ENCODE data around the gene TIMM22. TPM values are rescaled to one million over a fixed set of nuclear protein-coding genes. Genes with fewer than 3 reads are reported as not detected.

Gene TIMM22
- polyA plus RNA-seq, 1 donor from 2014 or later: 21.2 TPM

GRCh38 chr17:1002771-1003555, 6.0 kb downstream of the TIMM22 start:
- Mint-ChIP-seq H3K9me3 (no peaks in the 10 kb centered on the region), H3K27ac (peak overlapping the region in 1 of 3 donors; percentile 3), H3K4me1 (peaks cover 4 to 12% (median 8%) of the 10 kb centered on the region in 3 donors), H3K36me3 (no peaks in the 10 kb centered on the region), H3K4me3 (no peak overlapping the region), H3K27me3 (no peaks in the 10 kb centered on the region)

DNA sequence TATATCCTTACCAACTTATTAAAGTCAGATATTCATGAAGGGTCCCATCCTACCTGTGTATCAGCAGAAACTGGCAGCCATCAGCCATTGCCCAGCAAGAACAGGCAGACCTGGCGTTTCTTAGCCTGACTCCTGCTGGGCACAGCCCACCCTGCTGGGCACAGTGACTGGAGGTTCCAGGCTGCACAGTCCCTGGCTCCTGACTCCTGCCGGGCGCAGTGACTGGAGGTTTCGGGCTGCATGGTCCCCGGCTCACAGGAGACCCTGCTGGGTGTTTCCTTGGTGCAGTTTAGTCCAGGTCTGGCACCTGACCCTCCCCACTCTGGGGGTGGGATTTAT, 6.7 kb downstream of the TIMM22 start:
- Mint-ChIP-seq H3K4me1 (peaks cover 3 to 7% (median 4%) of the 10 kb centered on the region in 3 donors), H3K4me3 (no peak overlapping the region), H3K9me3 (no peaks in the 10 kb centered on the region), H3K36me3 (no peaks in the 10 kb centered on the region), H3K27me3 (no peaks in the 10 kb centered on the region), H3K27ac (no peak overlapping the region)

DNA sequence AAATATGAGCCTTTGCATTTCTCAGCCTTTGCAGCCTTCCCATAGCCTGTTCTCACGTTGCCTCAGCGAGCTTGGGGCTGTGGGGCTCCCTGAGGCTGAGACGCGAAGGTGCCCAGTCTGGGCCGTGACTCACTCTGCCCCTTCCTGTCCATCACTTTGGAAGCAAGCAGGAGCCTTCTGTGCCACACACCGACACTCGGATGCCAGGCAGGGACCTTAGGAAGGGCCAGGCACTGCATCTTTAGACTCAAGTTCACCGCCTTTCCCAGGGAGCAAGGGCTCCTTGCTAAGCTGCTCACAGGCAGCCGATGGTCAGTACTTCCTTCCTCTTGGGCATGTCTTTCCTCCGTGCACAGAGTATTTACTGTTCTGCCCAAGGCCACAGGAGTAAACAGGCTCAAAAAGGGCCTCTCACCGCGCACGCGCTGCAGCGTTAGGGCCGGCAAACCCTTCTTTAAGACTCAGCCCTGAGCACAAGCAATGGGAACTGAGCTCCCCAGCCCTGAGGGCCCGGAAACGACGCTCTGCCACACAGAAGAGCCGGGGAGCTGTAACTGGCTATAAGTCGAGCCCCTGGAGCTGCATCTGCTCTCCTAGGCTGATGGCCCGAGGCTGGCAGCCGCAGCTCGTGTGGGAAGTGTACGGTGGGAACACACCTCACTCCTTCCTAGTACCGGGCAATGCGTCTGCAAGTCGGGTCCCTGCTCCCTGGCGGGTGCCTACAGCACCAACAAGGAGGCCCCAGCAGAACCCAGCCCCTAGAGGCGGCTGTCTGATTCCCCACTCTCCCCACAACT, 7.2 kb downstream of the TIMM22 start:
- Mint-ChIP-seq H3K27ac (no peak overlapping the region), H3K27me3 (no peaks in the 10 kb centered on the region), H3K9me3 (no peaks in the 10 kb centered on the region), H3K36me3 (no peaks in the 10 kb centered on the region), H3K4me3 (no peak overlapping the region), H3K4me1 (peaks cover 1 to 3% (median 2%) of the 10 kb centered on the region in 3 donors)

GRCh38 chr17:1004769-1005295, 7.9 kb downstream of the TIMM22 start:
- no peak overlapping the region for H3K4me3 Mint-ChIP-seq
- peaks cover 0 to 2% (median 1%) of the 10 kb centered on the region in 3 donors for H3K4me1 Mint-ChIP-seq
- H3K9me3 Mint-ChIP-seq: no peaks in the 10 kb centered on the region
- H3K36me3 Mint-ChIP-seq: no peaks in the 10 kb centered on the region
- no peaks in the 10 kb centered on the region for H3K27me3 Mint-ChIP-seq
- no peak overlapping the region for H3K27ac Mint-ChIP-seq

DNA sequence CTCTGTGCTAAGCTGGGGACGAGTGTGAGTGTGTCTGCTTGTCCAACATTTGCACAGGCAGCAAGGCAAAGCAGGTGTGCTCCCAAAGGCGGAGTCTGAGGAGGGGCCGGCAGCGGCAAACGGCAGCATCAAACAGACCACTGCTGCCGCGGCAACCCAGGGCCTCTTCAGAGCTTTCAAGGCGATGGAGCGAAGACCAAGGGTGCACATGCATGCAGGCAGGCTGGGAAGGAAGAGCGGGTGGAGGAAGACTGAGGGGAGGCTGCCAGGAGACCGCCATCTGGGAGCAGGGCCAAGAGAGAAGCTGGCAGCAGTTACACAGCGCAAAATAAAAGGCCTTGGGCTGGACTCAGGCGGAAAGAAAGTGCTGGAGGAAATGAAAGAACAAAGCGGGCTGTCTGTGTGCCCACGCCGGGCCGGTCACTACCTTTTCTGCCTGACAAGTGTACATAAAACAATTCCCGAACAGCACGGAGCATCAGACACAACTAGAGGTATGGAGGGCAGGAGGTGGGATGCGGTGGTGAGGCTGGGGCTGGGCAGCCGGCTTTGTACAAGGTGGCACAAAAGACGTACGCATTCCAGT, 8.5 kb downstream of the TIMM22 start:
- Mint-ChIP-seq H3K4me1 (peaks cover 0 to 2% (median 1%) of the 10 kb centered on the region in 3 donors), H3K27ac (peak overlapping the region in 1 of 3 donors; percentile 32), H3K9me3 (no peaks in the 10 kb centered on the region), H3K27me3 (no peaks in the 10 kb centered on the region), H3K4me3 (peak overlapping the region in 1 of 4 donors; percentile 75), H3K36me3 (no peaks in the 10 kb centered on the region)

GRCh38 chr17:1006054-1006453, 9.1 kb downstream of the TIMM22 start:
- H3K27ac Mint-ChIP-seq: peak overlapping the region in 1 of 3 donors; percentile 32
- H3K4me3 Mint-ChIP-seq: no peak overlapping the region
- H3K9me3 Mint-ChIP-seq: no peaks in the 10 kb centered on the region
- peaks cover 0 to 2% (median 1%) of the 10 kb centered on the region in 3 donors for H3K4me1 Mint-ChIP-seq
- H3K36me3 Mint-ChIP-seq: no peaks in the 10 kb centered on the region
- no peaks in the 10 kb centered on the region for H3K27me3 Mint-ChIP-seq

GRCh38 chr17:1007310-1008007, 10.5 kb downstream of the TIMM22 start:
- no peaks in the 10 kb centered on the region for H3K9me3 Mint-ChIP-seq
- H3K4me1 Mint-ChIP-seq: peaks cover 0 to 2% (median 0%) of the 10 kb centered on the region in 3 donors
- no peaks in the 10 kb centered on the region for H3K36me3 Mint-ChIP-seq
- no peak overlapping the region for H3K4me3 Mint-ChIP-seq
- no peaks in the 10 kb centered on the region for H3K27me3 Mint-ChIP-seq
- no peak overlapping the region for H3K27ac Mint-ChIP-seq

DNA sequence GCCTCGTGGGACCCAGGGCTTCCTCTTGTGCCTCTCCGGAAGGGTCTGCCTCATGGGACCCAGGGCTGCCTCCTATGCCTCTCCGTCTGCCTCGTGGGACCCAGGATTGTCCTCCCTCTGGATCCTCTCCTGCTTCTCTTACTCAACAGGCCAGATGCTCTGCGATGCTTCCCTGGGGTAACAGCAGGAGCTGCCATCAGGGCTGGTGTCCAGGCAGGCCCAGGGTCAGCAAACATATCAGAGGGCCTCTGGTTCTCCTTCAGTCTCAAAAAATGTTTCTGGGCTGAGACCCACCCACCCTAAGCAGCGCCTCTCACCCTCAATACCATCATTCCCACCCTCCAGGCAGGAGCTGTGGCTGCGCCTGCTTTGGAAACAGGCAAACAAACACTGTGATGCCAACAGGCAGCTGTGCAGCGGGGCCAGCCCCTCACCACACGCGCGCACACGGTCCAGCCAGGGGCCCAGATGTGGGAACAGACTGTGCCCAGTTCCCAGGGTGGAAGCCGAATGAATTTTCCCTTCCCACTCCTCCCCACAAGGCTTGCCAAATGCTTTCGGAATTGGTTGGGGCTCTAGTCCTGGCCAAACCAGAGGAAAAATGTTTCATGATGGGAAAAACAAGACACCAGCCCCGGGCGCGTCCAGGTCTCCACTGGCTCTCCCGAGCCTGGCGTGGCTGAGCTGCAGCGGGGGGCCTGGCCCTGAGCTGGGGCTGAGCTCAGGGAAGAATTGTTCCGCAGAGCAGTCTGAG, 11.3 kb downstream of the TIMM22 start:
- H3K27me3 Mint-ChIP-seq: no peaks in the 10 kb centered on the region
- H3K27ac Mint-ChIP-seq: peak overlapping the region in 1 of 3 donors; percentile 78
- H3K9me3 Mint-ChIP-seq: no peaks in the 10 kb centered on the region
- H3K4me1 Mint-ChIP-seq: peaks cover 0 to 2% (median 0%) of the 10 kb centered on the region in 3 donors
- no peaks in the 10 kb centered on the region for H3K36me3 Mint-ChIP-seq
- no peak overlapping the region for H3K4me3 Mint-ChIP-seq

DNA sequence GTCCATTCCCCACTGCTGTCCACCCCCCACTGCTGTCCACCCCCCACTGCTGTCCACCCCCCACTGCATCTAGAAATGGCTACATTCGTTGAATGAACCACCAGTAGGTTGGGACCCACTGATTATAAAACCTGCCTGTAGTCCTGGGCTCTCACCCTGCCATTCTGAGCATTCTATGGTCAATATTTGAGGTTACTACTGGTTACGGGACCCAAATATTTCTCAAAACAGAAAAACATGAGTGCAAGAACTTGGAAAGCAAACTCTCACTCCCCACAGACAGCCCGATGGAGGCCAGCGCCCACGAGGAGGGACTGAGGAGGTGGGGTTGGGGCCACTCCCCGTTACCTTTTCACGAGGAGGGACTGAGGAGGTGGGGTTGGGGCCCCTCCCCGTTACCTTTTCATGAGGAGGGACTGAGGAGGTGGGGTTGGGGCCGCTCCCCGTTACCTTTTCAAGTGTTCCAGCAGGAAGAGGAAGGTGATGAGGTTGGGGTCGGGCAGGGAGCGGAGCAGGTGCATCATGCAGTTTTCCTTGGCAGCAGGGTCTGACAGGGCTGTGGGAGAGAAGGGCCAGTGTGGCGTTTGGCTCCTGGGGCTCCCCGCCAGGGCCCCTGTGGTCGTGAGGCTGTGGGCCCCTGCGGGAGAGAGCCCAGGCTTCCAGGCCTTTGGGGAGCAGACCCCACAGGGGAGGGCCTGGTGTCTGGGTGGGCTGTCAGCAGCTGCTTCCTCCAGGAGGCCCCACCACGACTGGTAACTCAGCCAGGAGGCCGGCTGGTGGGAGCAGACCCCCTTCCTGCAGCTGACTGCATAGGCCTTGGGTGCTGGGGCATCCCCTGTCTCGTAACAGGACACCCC, 12.5 kb downstream of the TIMM22 start:
- no peak overlapping the region for H3K27ac Mint-ChIP-seq
- no peaks in the 10 kb centered on the region for H3K36me3 Mint-ChIP-seq
- no peaks in the 10 kb centered on the region for H3K9me3 Mint-ChIP-seq
- peaks cover 0 to 2% (median 0%) of the 10 kb centered on the region in 3 donors for H3K4me1 Mint-ChIP-seq
- H3K27me3 Mint-ChIP-seq: no peaks in the 10 kb centered on the region
- H3K4me3 Mint-ChIP-seq: no peak overlapping the region

DNA sequence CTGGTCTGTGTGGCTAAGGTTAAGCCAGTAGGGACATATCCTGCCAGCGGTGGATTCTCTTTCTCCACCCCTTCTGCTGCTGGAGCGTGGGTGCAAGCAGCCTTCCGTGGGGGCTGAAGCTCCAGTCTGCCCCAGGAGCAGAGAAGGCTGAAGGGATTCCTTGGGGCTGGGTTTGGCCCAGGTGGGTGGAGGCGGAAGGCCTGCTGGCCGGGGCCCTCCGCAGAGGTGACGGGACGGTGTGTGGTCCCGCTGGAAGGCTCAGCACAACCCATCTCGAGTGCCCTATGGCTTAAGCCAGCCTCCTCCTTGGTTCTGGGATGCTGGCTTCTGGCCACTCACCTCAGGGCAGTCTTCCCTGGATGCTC, 13.1 kb downstream of the TIMM22 start:
- Mint-ChIP-seq H3K9me3 (no peaks in the 10 kb centered on the region), H3K36me3 (no peaks in the 10 kb centered on the region), H3K27me3 (no peaks in the 10 kb centered on the region), H3K4me3 (no peak overlapping the region), H3K27ac (no peak overlapping the region), H3K4me1 (peaks cover 0 to 2% (median 0%) of the 10 kb centered on the region in 3 donors)

DNA sequence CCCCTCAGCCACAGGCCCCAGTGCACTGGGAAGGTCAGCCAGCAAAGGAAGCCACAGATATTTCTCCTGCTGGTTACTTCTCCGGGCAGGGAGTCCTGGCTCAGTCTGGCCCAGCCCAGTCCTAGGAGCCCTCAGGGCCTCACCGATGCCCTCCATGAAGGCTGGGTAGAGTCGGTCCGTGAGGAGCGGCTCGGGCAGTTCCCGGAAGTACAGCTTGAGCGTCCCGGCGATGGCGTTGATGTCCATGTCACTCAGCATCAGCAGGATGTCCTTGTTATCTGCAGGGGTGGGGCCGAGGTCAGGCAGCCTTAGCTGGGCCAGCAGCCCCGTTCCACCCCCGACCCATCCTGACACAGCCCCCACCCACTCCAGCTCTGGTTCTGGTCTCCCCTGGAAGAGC, 13.7 kb downstream of the TIMM22 start:
- Mint-ChIP-seq H3K36me3 (no peaks in the 10 kb centered on the region), H3K4me3 (no peak overlapping the region), H3K4me1 (peaks cover 0 to 2% (median 0%) of the 10 kb centered on the region in 3 donors), H3K9me3 (no peaks in the 10 kb centered on the region), H3K27ac (no peak overlapping the region), H3K27me3 (no peaks in the 10 kb centered on the region)

- H3K36me3 Mint-ChIP-seq: peaks cover 4% of the 10 kb centered on the region
- H3K27ac Mint-ChIP-seq: no peak overlapping the region
- no peaks in the 10 kb centered on the region for H3K27me3 Mint-ChIP-seq
These were observed 14.2 kb downstream of the TIMM22 start for GRCh38 chr17:1011138-1011537.

More at GRCh38 chr17:1011138-1011537, 14.2 kb downstream of the TIMM22 start:
- no peak overlapping the region for H3K4me3 Mint-ChIP-seq
- no peaks in the 10 kb centered on the region for H3K9me3 Mint-ChIP-seq
- peaks cover 0 to 2% (median 0%) of the 10 kb centered on the region in 3 donors for H3K4me1 Mint-ChIP-seq
